ENCODE measurements around the gene FAM117A.

- TF ChIP-seq CTCF (IDR thresholded peaks at IDR 0.05), result no peak
- TF ChIP-seq POLR2A (IDR thresholded peaks at IDR 0.05), result no peak
These were observed 73.7 kb downstream of the FAM117A start for GRCh38 chr17:49690256-49690655.

Data from lower leg skin (tissue), 3 donors.